Measurements from ENCODE around the gene KLK13. TPM values are rescaled to one million over a fixed set of nuclear protein-coding genes. Genes with fewer than 3 reads are reported as not detected.

KLK13 gene
- polyA plus RNA-seq, 1 of the 3 experiments (the other 2 are of a cell fraction): not detected

- Histone ChIP-seq H3K9me2 (no peaks in the 10 kb centered on the region), H3K79me2 (ENCODE audit: insufficient read depth) (no peaks in the 10 kb centered on the region), H3K4me3 (ENCODE audit: low read depth in 2 of 2, low read length in 1 of 2) (no peak overlapping the region), H3K9me3 (no peaks in the 10 kb centered on the region), H3K9ac (no peak overlapping the region), H3K27me3 (ENCODE audit: insufficient read depth) (peaks cover 62% of the 10 kb centered on the region; the same call in 1 of the 2 replicates), H3K36me3 (replicated peaks in 1 of 2; ENCODE audit: control insufficient read depth in 1 of 2, insufficient read depth in 2 of 2, low read length in 1 of 2) (no peaks in the 10 kb centered on the region), H3K4me1 (ENCODE audit: control insufficient read depth in 1 of 2, insufficient read depth in 2 of 2, low read depth in 1 of 2, low read length in 1 of 2) (no peaks in the 10 kb centered on the region), H2AFZ (ENCODE audit: low read depth) (no peak overlapping the region), H3K27ac (ENCODE audit: low read depth in 2 of 2, low read length in 1 of 2) (no peak overlapping the region), H3K4me2 (no peak overlapping the region), H4K20me1 (ENCODE audit: insufficient read depth) (no peaks in the 10 kb centered on the region), H3F3A (replicated peaks; ENCODE audit: insufficient read depth) (no peaks in the 10 kb centered on the region)
- ChIA-PET POLR2A (no interaction called here), CTCF (interaction anchor here (1.9 kb wide), 1 partner anchor 11 kb away, joined by 7 read pairs; no protein-coding TSS in a partner anchor)
- TF ChIP-seq REST (IDR thresholded peaks at IDR 0.05; ENCODE audit: low read depth, low read length): no peak
- TF ChIP-seq NRF1 (IDR thresholded peaks at IDR 0.05; ENCODE audit: low read depth, low read length): no peak
- no peak for TF ChIP-seq YY1 (IDR thresholded peaks at IDR 0.05; ENCODE audit: low read depth)
- TF ChIP-seq MAX (IDR thresholded peaks at IDR 0.05; ENCODE audit: low read depth): no peak
- TF ChIP-seq MEF2A (IDR thresholded peaks at IDR 0.05; ENCODE audit: borderline replicate concordance, low read depth): no peak
- TF ChIP-seq GATA2 (CRISPR knock-in tag; IDR thresholded peaks at IDR 0.05): no peak
- no peak for TF ChIP-seq ZBTB33 (IDR thresholded peaks at IDR 0.05; ENCODE audit: borderline replicate concordance, low read depth)
- no peak for TF ChIP-seq RFX5 (IDR thresholded peaks at IDR 0.05; ENCODE audit: low read length)
- TF ChIP-seq TEAD4 (IDR thresholded peaks at IDR 0.05; ENCODE audit: borderline replicate concordance, insufficient read depth): no peak
- no peak for TF ChIP-seq ELF1 (IDR thresholded peaks at IDR 0.05)
- no peak for TF ChIP-seq RXRA (IDR thresholded peaks at IDR 0.05; ENCODE audit: borderline replicate concordance, low read depth)
- TF ChIP-seq CTCF (IDR thresholded peaks at IDR 0.05): no peak
- no peak for TF ChIP-seq TAF1 (IDR thresholded peaks at IDR 0.05; ENCODE audit: borderline replicate concordance, low read depth, low read length)
- TF ChIP-seq RCOR1 (IDR thresholded peaks at IDR 0.05; ENCODE audit: low read length): no peak
- no peak for TF ChIP-seq IRF3 (IDR thresholded peaks at IDR 0.05; ENCODE audit: low read depth, low read length)
- no peak for TF ChIP-seq USF1 (IDR thresholded peaks at IDR 0.05; ENCODE audit: borderline replicate concordance, low read depth)
- WGBS (ENCODE audit: low lambda C conversion rate): 1% methylated on average over 4 of the region's 4 CpGs
- DNase-seq: no peak
Observed at GRCh38 chr19:51010066-51010795, 54.7 kb downstream of the KLK13 start.

Measured in SK-N-SH (cell line).